ENCODE data around the gene AMZ1. TPM values are rescaled to one million over a fixed set of nuclear protein-coding genes. Genes with fewer than 3 reads are reported as not detected.

The AMZ1 gene
- total and polyA plus RNA-seq, 10 of the 15 experiments (the other 5 are each of a cell fraction or from before 2014, with no cell fraction given) = 0.02 to 2.0 (median 0.69) TPM

GRCh38 chr7:2661096-2661449 lies 26.9 kb upstream of the AMZ1 start:
- TF ChIP-seq BCLAF1 (IDR thresholded peaks at IDR 0.05) (no peak), RAD21 (IDR thresholded peaks at IDR 0.05; ENCODE audit: insufficient read depth, low read depth, low read length) (no peak), CHD4 (IDR thresholded peaks at IDR 0.05) (no peak), BRCA1 (IDR thresholded peaks at IDR 0.05; ENCODE audit: low read depth, low read length) (no peak), CHD2 (IDR thresholded peaks at IDR 0.05; ENCODE audit: borderline replicate concordance, low read depth, low read length) (no peak), USF2 (IDR thresholded peaks at IDR 0.05; ENCODE audit: borderline replicate concordance, low read depth, low read length) (no peak), CEBPZ (IDR thresholded peaks at IDR 0.05; ENCODE audit: low read depth, low read length) (no peak), SKIL (IDR thresholded peaks at IDR 0.05; ENCODE audit: low read depth, poor library complexity, severe bottlenecking) (no peak), MEF2A (IDR thresholded peaks at IDR 0.05; ENCODE audit: insufficient read depth, low read depth, low read length) (no peak), MXI1 (IDR thresholded peaks at IDR 0.05; ENCODE audit: low read depth, low read length) (no peak), NR2C1 (IDR thresholded peaks at IDR 0.05) (no peak), TCF12 (IDR thresholded peaks at IDR 0.05; ENCODE audit: low read depth, low read length) (no peak), SPI1 (IDR thresholded peaks at IDR 0.05; ENCODE audit: borderline replicate concordance, insufficient read depth, low read depth, low read length) (no peak)
- H3K36me3 ChIP-seq (ENCODE audit: control insufficient read depth in 2 of 2, insufficient read depth in 2 of 2, low read length in 1 of 2) = no peaks in the 10 kb centered on the region
- no TSS peak for BruUV-seq (replicated peaks)
- H3K4me3 ChIP-seq = no peak overlapping the region
- peak; percentile 5; the same call in 1 of the 3 replicates for ATAC-seq
- ChIA-PET RAD21 (ENCODE audit: unreplicated experiment) (no interaction called here), CTCF (no interaction called here), SMC1A (ENCODE audit: uncharacterized antibody, unreplicated experiment) (interaction anchor here (0.6 kb wide), 1 partner anchor 152 kb away, joined by 4 read pairs; no protein-coding TSS in a partner anchor), POLR2A (no interaction called here)
- no peak overlapping the region for H3K9ac ChIP-seq (ENCODE audit: control insufficient read depth, insufficient read depth, low read length)
- H3K4me1 ChIP-seq (ENCODE audit: control insufficient read depth, insufficient read depth, low read length) = no peaks in the 10 kb centered on the region
- no peak for FAIRE-seq
- DNase-seq (ENCODE audit: low read depth, low spot score) = no peak
- no peaks in the 10 kb centered on the region for H3K79me2 ChIP-seq (ENCODE audit: control insufficient read depth, insufficient read depth, low read length)
- H3K9me3 ChIP-seq (replicated peaks; ENCODE audit: control insufficient read depth, insufficient read depth, low read length) = no peaks in the 10 kb centered on the region
- H3K4me2 ChIP-seq (ENCODE audit: control insufficient read depth, insufficient read depth) = no peak overlapping the region
- H3K27ac ChIP-seq (ENCODE audit: control insufficient read depth, insufficient read depth) = no peak overlapping the region
- WGBS (ENCODE audit: insufficient coverage, insufficient replicate concordance, low lambda C conversion rate, missing lambda C conversion rate) = 84% methylated on average over 10 of the region's 10 CpGs
- intact Hi-C loops (cut with micrococcal nuclease; ENCODE audit: unreplicated experiment) = loop anchor here (10.0 kb wide), 1 partner anchor 494 kb away; no protein-coding TSS in a partner anchor
- in situ Hi-C loops (cut with MboI) = no loop called here
- H4K20me1 ChIP-seq (ENCODE audit: control insufficient read depth, insufficient read depth) = no peaks in the 10 kb centered on the region
- H3K27me3 ChIP-seq (replicated peaks in 1 of 2; ENCODE audit: control insufficient read depth in 2 of 2, insufficient read depth in 2 of 2, low read length in 1 of 2) = no peaks in the 10 kb centered on the region
- no peak overlapping the region for H2AFZ ChIP-seq (ENCODE audit: control insufficient read depth, low read depth, low read length)

Measured in GM12878 (cell line).